Neuron (in vitro differentiated cells): ENCODE measurements around the gene GSTA1.
"Not testable (repeated sequence)": the region's sequence is repeated elsewhere in the genome, so short reads cannot be mapped to it uniquely, and the experiment has no call there.

Source experiments
- H2AFZ ChIP-seq: one replicate; pipeline ENCODE4 v1.6.1; 2013; ENCODE audit warnings: low read depth, mild to moderate bottlenecking, inconsistent platforms, low read length, moderate library complexity
- H3K27me3 ChIP-seq: one replicate; pipeline ENCODE4 v1.6.1; 2013; ENCODE audit warnings: low read length; ENCODE audit not compliant: insufficient read depth
- H3K36me3 ChIP-seq: one replicate; pipeline ENCODE4 v1.6.1; 2013; ENCODE audit warnings: low read length; ENCODE audit not compliant: insufficient read depth
- H3K4me1 ChIP-seq: one replicate; pipeline ENCODE4 v1.6.1; 2013; ENCODE audit warnings: low read length; ENCODE audit not compliant: insufficient read depth
- H3K4me3 ChIP-seq: 2 replicates; pipeline ENCODE4 v1.5.1; 2013; ENCODE audit warnings: mild to moderate bottlenecking, low read length, moderate library complexity
- H3K9me3 ChIP-seq: one replicate; pipeline ENCODE4 v1.6.1; 2013; ENCODE audit warnings: low read length

Gene GSTA1

GRCh38 chr6:52803668-52804255 lies at the start of gene GSTA1:
TSS of gene GSTA1 (minus strand) at chr6:52803816. CDS start at chr6:52799267, 4,549 bp downstream.
- H3K27me3 ChIP-seq, H3K36me3 ChIP-seq, H2AFZ ChIP-seq, H3K9me3 ChIP-seq, H3K4me3 ChIP-seq, H3K4me1 ChIP-seq: not testable (repeated sequence)

DNA sequence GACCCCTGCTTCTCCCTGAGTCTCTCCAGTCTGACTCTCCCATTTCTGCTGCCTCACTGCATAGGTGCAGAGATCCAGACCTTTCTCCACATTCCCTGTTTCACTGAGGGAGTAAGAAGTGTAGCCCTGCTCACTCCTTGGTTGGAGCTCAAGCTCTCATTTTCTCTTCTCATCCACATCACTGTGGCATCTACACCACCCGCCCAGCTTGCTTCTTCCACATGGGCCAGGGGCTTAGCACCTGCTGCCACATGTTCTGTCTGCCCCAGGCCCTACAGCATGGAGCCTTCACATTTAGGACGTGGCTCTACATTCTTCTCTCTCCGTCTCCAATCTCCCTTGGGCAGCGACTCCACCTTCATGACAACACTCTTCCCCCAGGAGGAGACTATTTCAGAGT lies 45.5 kb upstream of the GSTA1 start:
- H3K4me3 ChIP-seq: no peak overlapping the region
- H3K4me1 ChIP-seq: peaks cover 6% of the 10 kb centered on the region
- H3K36me3 ChIP-seq: no peaks in the 10 kb centered on the region
- H3K9me3 ChIP-seq: no peaks in the 10 kb centered on the region
- no peak overlapping the region for H2AFZ ChIP-seq
- H3K27me3 ChIP-seq: no peaks in the 10 kb centered on the region

GRCh38 chr6:52846002-52846401 lies 42.4 kb upstream of the GSTA1 start:
- H3K9me3 ChIP-seq: no peaks in the 10 kb centered on the region
- no peaks in the 10 kb centered on the region for H3K36me3 ChIP-seq
- no peak overlapping the region for H3K4me3 ChIP-seq
- peaks cover 6% of the 10 kb centered on the region for H3K4me1 ChIP-seq
- H3K27me3 ChIP-seq: no peaks in the 10 kb centered on the region
- H2AFZ ChIP-seq: no peak overlapping the region

GRCh38 chr6:52843605-52844004 lies 40.0 kb upstream of the GSTA1 start:
- no peaks in the 10 kb centered on the region for H3K9me3 ChIP-seq
- no peak overlapping the region for H3K4me3 ChIP-seq
- peaks cover 6% of the 10 kb centered on the region for H3K4me1 ChIP-seq
- no peaks in the 10 kb centered on the region for H3K36me3 ChIP-seq
- H2AFZ ChIP-seq: no peak overlapping the region
- no peaks in the 10 kb centered on the region for H3K27me3 ChIP-seq

- H3K27me3 ChIP-seq: no peaks in the 10 kb centered on the region
- H3K4me3 ChIP-seq: no peak within 1 kb of the TSS
- H3K9me3 ChIP-seq: no peaks in the 10 kb centered on the region
- H3K4me1 ChIP-seq: peaks cover 3% of the 10 kb centered on the region
- no peak within 1 kb of the TSS for H2AFZ ChIP-seq
- no peaks in the 10 kb centered on the region for H3K36me3 ChIP-seq
Observed at GRCh38 chr6:52840763-52841585, 37.4 kb upstream of the GSTA1 start, which contains the start of gene GSTA5. TSS of gene GSTA5 (minus strand) at chr6:52840813.

DNA sequence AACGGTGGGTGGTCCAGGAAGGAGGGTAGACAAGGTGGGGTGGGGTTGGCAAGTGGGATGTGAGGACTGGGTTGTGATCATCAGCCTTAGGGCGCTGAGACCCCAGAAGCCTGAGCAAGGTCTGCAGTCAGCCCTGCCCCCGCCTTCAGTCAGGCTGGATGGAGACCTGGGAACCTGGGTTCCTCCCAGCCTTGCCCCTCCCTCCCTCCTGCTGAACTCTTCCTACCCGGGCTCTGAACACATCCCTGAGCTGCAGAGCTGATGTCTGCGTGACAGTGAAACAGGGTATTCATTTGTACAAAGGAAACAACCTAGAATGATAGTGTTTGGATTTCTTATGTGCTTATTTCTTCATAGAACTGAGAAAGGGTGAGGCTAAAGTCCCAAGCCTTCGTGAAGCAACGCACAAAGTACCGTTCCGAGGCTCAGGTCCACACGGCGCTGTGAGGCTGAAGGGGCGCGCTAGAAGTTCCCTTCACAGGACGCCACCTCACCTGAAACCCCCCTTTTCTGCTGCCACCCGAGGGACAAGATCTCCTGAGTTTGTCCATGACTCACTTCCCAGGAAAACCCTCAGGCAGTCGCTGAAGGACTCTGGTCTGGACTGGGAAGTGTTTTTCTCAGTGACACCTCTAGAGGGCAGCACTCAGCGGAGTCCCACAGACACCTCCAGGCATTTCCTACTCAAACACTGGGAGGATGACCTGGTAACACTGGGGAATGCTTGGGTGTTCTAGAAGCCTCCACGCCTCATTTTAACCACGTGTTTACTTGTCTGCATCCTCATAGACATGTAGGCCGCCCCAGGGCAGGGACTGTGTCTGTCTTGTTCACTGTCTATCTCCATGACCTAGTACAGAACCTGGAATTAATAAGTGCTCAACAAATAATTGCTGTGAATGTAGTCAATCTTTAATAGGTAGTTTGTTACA lies 35.8 kb upstream of the GSTA1 start:
- Histone ChIP-seq H3K4me3 (no peak overlapping the region), H3K27me3 (no peaks in the 10 kb centered on the region), H3K4me1 (no peaks in the 10 kb centered on the region), H3K9me3 (no peaks in the 10 kb centered on the region), H2AFZ (no peak overlapping the region), H3K36me3 (no peaks in the 10 kb centered on the region)

DNA sequence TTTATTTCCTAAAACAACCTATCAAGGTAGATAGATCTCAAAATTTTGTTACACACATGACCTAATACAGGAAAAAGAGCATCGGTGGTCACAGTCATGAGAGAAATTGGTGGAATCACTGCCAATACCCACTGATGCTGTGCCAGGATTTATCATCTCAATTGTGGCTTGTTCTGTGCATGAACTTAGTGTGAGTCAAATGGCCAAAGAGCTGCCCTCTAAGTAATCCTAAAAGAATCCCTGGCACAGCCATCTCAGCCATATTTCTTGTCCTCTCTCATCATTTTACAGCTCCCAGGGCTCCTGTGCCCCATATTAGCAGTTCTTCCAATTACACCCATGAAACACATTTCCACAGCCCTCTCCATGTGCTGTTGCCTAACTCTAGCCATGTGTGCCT lies 30.9 kb upstream of the GSTA1 start:
- Histone ChIP-seq H3K4me1 (no peaks in the 10 kb centered on the region), H3K27me3 (no peaks in the 10 kb centered on the region), H3K4me3 (no peak overlapping the region), H2AFZ (no peak overlapping the region), H3K36me3 (no peaks in the 10 kb centered on the region), H3K9me3 (no peaks in the 10 kb centered on the region)

- H3K36me3 ChIP-seq, H2AFZ ChIP-seq, H3K27me3 ChIP-seq, H3K9me3 ChIP-seq, H3K4me3 ChIP-seq, H3K4me1 ChIP-seq: not testable (repeated sequence)
Observed at GRCh38 chr6:52830869-52831268, 27.3 kb upstream of the GSTA1 start.

GRCh38 chr6:52829046-52829817 lies 25.6 kb upstream of the GSTA1 start:
- H2AFZ ChIP-seq: no peak overlapping the region
- no peak overlapping the region for H3K4me3 ChIP-seq
- H3K36me3 ChIP-seq: no peaks in the 10 kb centered on the region
- no peaks in the 10 kb centered on the region for H3K4me1 ChIP-seq
- no peaks in the 10 kb centered on the region for H3K9me3 ChIP-seq
- no peaks in the 10 kb centered on the region for H3K27me3 ChIP-seq

DNA sequence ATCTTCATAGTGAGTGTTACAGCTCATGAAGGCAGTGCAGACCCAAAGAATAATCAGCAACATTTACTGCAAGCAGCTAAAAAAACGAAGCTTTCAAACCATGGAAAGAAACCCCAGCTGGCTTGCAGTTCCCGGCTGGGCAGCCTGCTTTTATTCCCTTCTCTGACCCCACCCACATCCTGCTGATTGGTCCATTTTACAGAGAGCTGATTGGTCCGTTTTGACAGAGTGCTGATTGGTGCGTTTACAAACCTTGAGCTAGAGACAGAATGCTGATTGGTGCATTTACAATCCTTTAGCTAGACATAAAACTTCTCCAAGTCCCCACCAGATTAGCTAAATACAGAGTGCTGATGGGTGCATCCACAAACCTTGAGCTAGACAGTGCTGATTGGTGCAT lies 25.0 kb upstream of the GSTA1 start:
- not testable (repeated sequence) for H3K36me3 ChIP-seq, H3K4me1 ChIP-seq, H3K4me3 ChIP-seq, H3K9me3 ChIP-seq, H2AFZ ChIP-seq, H3K27me3 ChIP-seq

DNA sequence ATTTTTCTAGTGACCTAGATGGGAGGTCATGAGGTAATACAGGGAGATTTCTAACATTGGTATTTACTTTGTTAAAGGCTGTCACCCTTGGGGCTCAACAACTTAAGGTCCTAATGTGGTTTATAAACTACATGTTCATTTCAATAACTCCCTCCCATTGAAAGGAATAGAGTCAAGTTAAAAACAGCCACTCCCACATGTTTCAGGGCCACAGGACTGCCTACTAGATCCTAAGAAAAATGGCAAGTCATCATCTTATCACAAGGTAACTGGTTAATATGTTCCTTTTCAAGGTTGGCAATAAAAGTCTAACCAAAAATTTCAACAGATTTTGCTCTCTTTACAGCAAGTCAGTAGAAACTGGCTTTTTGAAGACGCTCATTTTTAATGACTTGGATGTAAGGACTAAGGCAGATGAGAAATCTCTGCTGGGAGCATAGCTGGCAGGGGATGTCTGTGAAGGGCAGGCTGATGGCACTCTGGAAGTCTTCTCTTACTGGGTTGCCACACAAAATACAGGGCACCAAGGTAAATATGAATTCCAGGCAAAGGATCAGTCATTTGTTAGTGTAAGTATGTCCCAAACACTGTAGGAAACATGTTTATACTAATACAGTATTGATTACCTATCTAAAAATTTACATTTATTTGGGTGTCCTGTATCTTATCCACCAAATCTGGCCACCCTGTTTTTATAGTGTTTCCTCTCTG lies 23.6 kb upstream of the GSTA1 start:
- not testable (repeated sequence) for H3K27me3 ChIP-seq, H3K4me3 ChIP-seq, H3K9me3 ChIP-seq, H2AFZ ChIP-seq, H3K36me3 ChIP-seq, H3K4me1 ChIP-seq

DNA sequence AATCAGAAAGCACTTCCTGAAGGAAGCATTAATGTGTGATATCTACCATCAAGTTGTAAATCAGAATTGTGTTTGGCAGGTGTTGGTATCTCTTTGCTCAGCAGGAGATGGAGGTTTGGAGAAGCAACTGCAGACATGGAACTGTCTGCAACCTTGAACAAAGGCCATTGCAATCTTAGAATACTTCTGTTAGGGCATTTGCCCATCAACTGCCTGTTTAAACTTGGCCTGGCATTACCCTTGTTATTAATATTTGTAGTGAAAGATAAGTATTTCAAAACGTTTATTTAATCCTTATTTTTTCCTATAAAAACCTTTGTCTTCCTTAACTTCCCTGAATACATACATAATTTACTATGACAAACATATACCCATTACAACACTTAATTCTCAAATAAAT lies 22.9 kb upstream of the GSTA1 start:
- H3K36me3 ChIP-seq: no peaks in the 10 kb centered on the region

More for the DNA sequence above, 22.9 kb upstream of the GSTA1 start:
- H3K4me3 ChIP-seq: no peak overlapping the region
- H2AFZ ChIP-seq: no peak overlapping the region
- no peaks in the 10 kb centered on the region for H3K4me1 ChIP-seq
- H3K9me3 ChIP-seq: no peaks in the 10 kb centered on the region
- H3K27me3 ChIP-seq: no peaks in the 10 kb centered on the region
